ENCODE results near the gene NOP10. TPM values are rescaled to one million over a fixed set of nuclear protein-coding genes. Genes with fewer than 3 reads are reported as not detected.

NOP10 gene
- total RNA-seq (ENCODE audit: low replicate concordance): 128 and 253 TPM in 2 replicates

DNA sequence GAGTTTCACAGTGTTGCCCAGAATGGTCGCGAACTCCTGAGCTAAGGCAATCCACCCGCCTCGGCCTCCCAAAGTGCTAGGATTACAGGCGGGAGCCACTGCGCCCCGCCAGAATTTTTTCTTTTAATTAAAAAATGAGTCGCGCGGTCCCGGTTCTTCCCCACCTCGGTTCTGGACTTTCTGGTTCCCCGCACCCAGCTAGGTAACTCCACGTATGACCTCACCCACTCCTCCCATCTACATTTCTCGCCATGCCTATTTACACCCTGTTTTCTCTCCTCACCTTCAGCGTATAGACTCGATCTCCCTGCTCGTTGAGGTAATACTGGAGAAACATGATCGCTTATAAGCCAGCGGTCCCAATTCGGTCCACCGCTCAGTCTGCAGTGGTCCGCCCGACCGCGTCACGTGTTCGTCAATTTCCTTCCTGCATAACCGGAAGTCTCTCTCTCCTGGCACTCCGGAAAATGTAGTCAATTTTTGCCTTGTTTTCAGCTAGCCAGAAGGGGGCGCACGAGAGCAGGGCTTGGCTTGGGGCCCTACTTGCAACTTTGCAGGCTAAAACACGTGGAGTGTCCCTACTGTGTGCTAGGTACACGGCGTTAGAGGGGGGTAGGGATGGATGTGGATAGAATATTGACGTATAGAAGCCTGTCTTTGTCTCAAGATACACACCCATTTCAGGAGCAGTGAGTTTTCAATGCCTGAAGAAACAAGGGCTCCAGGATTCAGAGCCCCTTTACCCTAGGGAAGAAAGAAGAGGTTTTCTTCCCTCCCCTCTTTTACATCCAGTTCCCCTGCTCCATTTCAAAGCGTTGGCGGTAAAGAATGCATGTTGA lies at the start of gene NOP10, which contains the start of gene NUTM1:
NOP10 (minus strand) TSS at position 400 of the 839 bp plus-strand sequence; CDS start at position 337, 63 bp downstream.
NUTM1 (plus strand) TSS at position 579 of the 839 bp plus-strand sequence. CDS start 382 bp downstream, outside the sequence.

DNA sequence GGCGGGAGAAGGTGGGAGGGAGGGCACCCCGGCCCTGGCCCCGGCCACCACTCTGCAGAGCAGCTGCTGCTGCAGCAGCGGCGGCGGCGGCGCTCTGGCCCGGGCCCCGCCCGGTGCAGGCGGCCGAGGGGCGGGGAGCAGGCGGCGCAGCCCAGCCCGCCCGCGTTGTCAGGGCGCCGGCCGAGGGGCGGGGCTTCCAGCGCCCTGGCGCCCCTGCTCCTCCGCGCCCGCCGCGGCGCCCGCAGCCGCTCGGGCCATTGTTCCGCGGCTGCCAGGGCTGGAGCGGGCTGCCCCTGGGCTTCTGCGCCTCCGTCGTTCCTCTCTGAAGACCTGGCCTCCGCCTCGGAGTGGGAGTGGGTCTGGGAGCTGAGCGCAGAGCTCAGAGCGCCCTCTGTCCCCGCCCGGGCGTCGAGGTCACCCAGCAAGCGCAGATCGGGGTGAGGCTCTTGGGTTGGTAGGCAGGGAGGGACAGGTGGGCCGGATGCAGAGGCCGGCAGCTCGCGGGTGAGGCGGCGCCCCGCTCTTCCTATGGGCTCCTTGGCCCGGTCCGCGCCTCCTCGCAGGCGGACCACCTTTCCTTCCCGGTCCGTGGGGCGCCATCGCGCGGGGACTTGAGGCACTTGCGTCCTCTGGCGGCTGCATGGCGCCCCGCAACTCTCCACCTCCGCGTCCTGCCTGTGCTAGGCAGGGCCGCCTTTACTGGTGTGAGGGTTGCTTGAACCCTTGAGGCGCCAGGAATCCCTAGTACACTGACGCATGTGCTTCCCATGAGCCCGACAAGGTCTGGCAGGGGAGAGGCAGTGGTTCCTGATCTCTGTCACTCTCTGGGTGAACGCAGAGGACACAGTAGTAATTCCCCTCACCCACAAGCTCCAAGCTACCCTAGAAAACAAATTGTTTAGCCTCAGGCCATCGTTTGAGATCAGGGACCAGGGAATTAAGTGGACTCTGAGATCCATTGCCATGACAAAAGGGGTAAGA lies 24.5 kb upstream of the NOP10 start, which contains the start of gene LPCAT4:
LPCAT4 (minus strand) TSS at position 96 of the 981 bp plus-strand sequence. CDS start 96 bp downstream, outside the sequence.

DNA sequence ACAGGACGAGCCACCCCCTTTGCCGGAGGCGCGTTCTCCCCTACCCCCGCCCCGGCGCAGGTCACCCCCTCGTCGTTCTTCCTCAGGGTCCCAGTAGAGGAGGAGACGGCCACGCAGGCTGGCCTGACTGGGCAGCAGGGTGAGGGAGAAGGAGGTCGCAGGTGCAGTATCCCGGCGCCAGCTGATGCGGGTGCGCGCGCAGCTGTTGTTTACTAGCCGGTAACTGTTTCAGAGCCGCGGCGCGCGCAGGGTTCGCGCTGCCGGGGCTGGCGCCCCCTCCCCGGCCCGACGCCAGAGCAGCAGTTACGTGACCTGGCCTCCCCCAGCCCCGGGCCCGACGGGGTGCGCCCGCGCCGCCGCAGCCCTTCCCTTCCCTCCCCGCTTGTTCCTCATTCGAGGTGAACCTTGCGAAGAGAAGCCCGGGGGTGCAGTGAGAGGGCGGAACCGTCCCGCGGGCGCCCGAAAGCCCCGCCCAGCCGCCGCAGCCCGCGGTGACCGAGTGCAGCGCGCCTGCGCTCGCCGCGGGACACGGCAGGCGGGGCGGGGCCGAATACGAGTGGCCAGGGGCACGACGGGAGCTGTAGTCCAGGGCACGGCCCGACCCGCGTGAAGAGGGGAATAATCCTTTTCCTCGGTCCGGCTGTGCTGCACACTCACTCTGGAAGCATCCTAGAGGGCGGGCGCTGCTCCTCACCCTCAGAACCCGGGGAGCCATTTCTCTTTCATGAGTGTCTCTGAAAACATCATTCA lies 5.2 kb downstream of the NOP10 start, which contains the start of gene SLC12A6:
SLC12A6 (minus strand) TSS at position 225 of the 750 bp plus-strand sequence. CDS start 1,101 bp downstream, outside the sequence.

Other genes starting within 250 kb of the NOP10 start
- 28.8 and 36.9 TPM in 2 replicates for gene EMC7, start 241.3 kb downstream of the NOP10 start, total RNA-seq (ENCODE audit: low replicate concordance)
- 1.5 and 1.6 TPM in 2 replicates for gene PGBD4, start 241.1 kb downstream of the NOP10 start, total RNA-seq (ENCODE audit: low replicate concordance)
- gene KATNBL1, start 133.0 kb downstream of the NOP10 start, total RNA-seq (ENCODE audit: low replicate concordance): 10.3 and 35.6 TPM in 2 replicates
- gene EMC4, start 118.1 kb downstream of the NOP10 start, total RNA-seq (ENCODE audit: low replicate concordance): 143 and 202 TPM in 2 replicates
- 10.1 and 14.5 TPM in 2 replicates for gene SLC12A6, start 5.4 kb downstream of the NOP10 start, total RNA-seq (ENCODE audit: low replicate concordance)
- not detected in 2 replicates for gene NUTM1, start 179 bp upstream of the NOP10 start, total RNA-seq (ENCODE audit: low replicate concordance)
- gene LPCAT4, start 24.1 kb upstream of the NOP10 start, total RNA-seq (ENCODE audit: low replicate concordance): 6.8 and 7.7 TPM in 2 replicates
- gene GOLGA8A, start 94.7 kb upstream of the NOP10 start, total RNA-seq (ENCODE audit: low replicate concordance): 9.9 and 11.3 TPM in 2 replicates
- 11.7 and 17.1 TPM in 2 replicates for gene GOLGA8B, start 240.5 kb upstream of the NOP10 start, total RNA-seq (ENCODE audit: low replicate concordance)